Aorta (tissue), 5 donors: ENCODE data around the gene MTHFD1L. TPM values are rescaled to one million over a fixed set of nuclear protein-coding genes. Genes with fewer than 3 reads are reported as not detected.

Experiments used
- ATAC-seq: fragments of 200-7000 bp; cut with Tn5 transposase; one replicate; pipeline ENCODE4 v1.9.1; 2022; ENCODE audit warnings: moderate library complexity; ENCODE audit not compliant: low FRiP score
- DNase-seq, 2 donors: peaks; one replicate each; pipeline ENCODE4 v3.0.0-alpha.2; 2020
- H3K27ac ChIP-seq, 2 donors: one replicate each; pipeline ENCODE4 v1.5.1; 2013; ENCODE audit warnings: low read length in 2 of 2, mild to moderate bottlenecking in 2 of 2, moderate library complexity in 2 of 2, control low read depth in 1 of 2, inconsistent platforms in 1 of 2, low read depth in 1 of 2
- H3K27me3 ChIP-seq, 2 donors: one replicate each; pipeline ENCODE4 v1.6.1; 2013; ENCODE audit warnings: control low read depth in 1 of 2, low read length in 1 of 2, mild to moderate bottlenecking in 1 of 2, moderate library complexity in 1 of 2; ENCODE audit not compliant: insufficient read depth in 2 of 2, control insufficient read depth in 1 of 2
- H3K36me3 ChIP-seq, 2 donors: one replicate each; pipeline ENCODE4 v1.6.1; 2013; ENCODE audit warnings: control low read depth in 1 of 2, low read length in 1 of 2, mild to moderate bottlenecking in 1 of 2; ENCODE audit not compliant: insufficient read depth in 2 of 2, control insufficient read depth in 1 of 2
- H3K4me1 ChIP-seq, 2 donors: one replicate each; pipeline ENCODE4 v1.6.1; 2013; ENCODE audit warnings: low read length in 2 of 2, control low read depth in 1 of 2, mild to moderate bottlenecking in 1 of 2, moderate library complexity in 1 of 2; ENCODE audit not compliant: insufficient read depth in 2 of 2, control insufficient read depth in 1 of 2
- H3K4me3 ChIP-seq, 2 donors: one replicate each; pipeline ENCODE4 v1.5.1; 2013; ENCODE audit warnings: low read length in 2 of 2, control low read depth in 1 of 2, mild to moderate bottlenecking in 1 of 2
- H3K9me3 ChIP-seq: one replicate; pipeline ENCODE4 v1.6.1; 2013; ENCODE audit warnings: mild to moderate bottlenecking, low read length; ENCODE audit not compliant: control insufficient read depth
- WGBS, 2 donors: extraction: QIAGEN DNeasy Blood & Tissue Kit; methylation state at CpG; one replicate each; pipeline ENCODE4 v1.1.7; 2013; 5-methylcytosine and 5-hydroxymethylcytosine counted together
- intact Hi-C, 2 donors: fragments of 100-400 bp; cut with DNase I; formaldehyde crosslinking; loops; one replicate each; pipeline versions ENCODE4 v1.14.2 to v1.15.0; 2022
- polyA plus RNA-seq, 2 donors: library from polyadenylated mRNA; stranded (reverse); fragments of 200-250 nt; gene quantifications; one replicate each; pipeline ENCODE4 v1.2.3, GENCODE V29; 2013
- total RNA-seq, 2 donors: library from RNA; stranded (reverse); fragmentation: NEBNext Ultra II Directional; extraction: Animal tissue kit (Norgen Biotek cat#: 25700); gene quantifications; one replicate each; pipeline ENCODE4 v1.2.1, GENCODE V29; 2021
- donor health status: healthy with polysubstance abuse.
- donor health status: Bipolar disorder and iron deficiency.
- donor health status: DM: no; HTN: no; CAD: no.
- donor health status: DM: no; HTN: no; CAD: no.
- donor health status: DM: yes; HTN: yes; CAD: no.

The MTHFD1L gene
- total and polyA plus RNA-seq, 4 donors, result 20.4 to 65.8 (median 55.7) TPM

DNA sequence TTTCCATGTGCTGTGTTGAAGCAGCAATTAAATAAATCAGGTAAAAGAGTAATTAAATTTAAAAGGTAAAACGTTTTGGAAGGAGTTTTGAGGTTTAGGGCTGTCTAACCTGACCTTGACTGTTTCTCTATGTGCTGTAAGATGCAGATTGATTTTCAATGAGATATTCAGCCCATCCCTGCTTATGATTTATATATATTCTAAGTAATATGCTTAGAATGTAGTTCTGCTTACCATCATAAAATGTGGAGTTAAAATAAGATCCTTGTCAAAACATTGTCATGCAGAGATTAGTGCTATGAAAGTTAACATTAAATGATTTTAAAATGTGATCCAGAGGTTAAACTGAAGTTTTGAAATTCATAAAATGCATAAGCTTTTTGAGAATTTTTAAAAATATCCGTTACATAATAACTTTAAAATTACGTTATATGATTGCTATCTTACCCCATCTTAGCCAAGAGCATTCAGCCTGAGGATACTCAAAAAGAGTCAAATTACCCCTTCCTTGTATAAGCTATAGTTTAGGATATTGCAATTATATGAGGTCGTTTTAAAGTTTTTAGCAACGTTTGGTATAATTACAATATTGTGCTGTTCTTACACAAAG lies 122.5 kb downstream of the MTHFD1L start:
- H3K36me3 ChIP-seq, result peaks cover 0 to 2% of the 10 kb centered on the region in 2 donors
- WGBS, 2 donors, result 36 to 43% methylated on average over 5 of the region's 5 CpGs
- no peaks in the 10 kb centered on the region for H3K27me3 ChIP-seq
- no peak overlapping the region for H3K4me3 ChIP-seq
- ATAC-seq, result no peak
- H3K27ac ChIP-seq, result no peak overlapping the region
- no peak for DNase-seq
- intact Hi-C loops, result loop anchor here in 1 of 2 donors (10.0 kb wide), 1 partner anchor 93 kb away; no protein-coding TSS in a partner anchor
- no peaks in the 10 kb centered on the region for H3K9me3 ChIP-seq
- H3K4me1 ChIP-seq, result no peaks in the 10 kb centered on the region

DNA sequence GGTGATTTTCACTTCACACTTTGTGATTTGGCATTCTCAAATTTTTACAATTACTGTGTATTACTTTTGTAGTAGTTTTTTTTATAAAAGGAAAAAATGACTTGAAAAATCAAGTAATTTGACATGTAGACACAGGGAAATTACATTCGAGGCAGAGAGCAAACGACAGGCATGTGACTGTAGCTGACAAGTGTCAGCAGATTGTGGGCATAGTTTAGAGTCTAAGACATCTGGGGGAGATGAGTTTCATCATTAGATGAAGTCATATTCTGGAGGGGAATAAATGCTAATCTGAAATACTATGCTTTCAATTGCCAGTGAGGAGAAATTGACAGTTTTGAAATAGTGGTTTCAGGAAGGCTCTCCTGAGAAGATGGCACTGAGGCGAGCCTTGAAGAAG lies 126.0 kb downstream of the MTHFD1L start:
- intact Hi-C loops, result no loop called here
- H3K4me1 ChIP-seq, result no peaks in the 10 kb centered on the region
- no peaks in the 10 kb centered on the region for H3K36me3 ChIP-seq
- ATAC-seq (no peak), DNase-seq (no peak)
- WGBS, 2 donors, result 50 to 63% methylated on average over 3 of the region's 3 CpGs
- peaks cover 2% of the 10 kb centered on the region for H3K9me3 ChIP-seq
- H3K4me3 ChIP-seq, result no peak overlapping the region
- H3K27ac ChIP-seq, result no peak overlapping the region
- no peaks in the 10 kb centered on the region for H3K27me3 ChIP-seq

DNA sequence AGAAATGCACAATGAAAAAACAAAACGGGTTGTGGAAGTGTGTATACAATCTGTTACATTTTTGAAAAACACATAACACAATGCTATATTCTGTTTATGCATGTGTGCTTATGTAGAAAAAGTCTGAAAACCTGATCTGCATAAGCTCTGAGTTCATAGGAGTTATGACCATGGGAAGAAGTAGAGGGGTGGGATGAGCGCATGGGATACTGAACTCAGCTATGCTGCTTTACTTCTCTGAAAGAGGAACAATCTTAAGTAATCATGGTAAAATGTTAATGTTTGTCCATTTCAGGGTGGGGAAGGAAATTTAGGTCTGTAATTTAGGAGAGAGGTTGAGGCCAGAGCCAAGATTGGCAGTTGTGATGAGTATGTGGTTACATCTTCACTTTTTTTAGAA lies 126.8 kb downstream of the MTHFD1L start:
- no peaks in the 10 kb centered on the region for H3K36me3 ChIP-seq
- DNase-seq (no peak), ATAC-seq (no peak)
- H3K27me3 ChIP-seq, result no peaks in the 10 kb centered on the region
- H3K4me3 ChIP-seq, result no peak overlapping the region
- H3K4me1 ChIP-seq, result no peaks in the 10 kb centered on the region
- no peak overlapping the region for H3K27ac ChIP-seq
- intact Hi-C loops, result no loop called here
- peaks cover 2% of the 10 kb centered on the region for H3K9me3 ChIP-seq
- WGBS, 2 donors, result 93 to 97% methylated on average over 2 of the region's 2 CpGs

DNA sequence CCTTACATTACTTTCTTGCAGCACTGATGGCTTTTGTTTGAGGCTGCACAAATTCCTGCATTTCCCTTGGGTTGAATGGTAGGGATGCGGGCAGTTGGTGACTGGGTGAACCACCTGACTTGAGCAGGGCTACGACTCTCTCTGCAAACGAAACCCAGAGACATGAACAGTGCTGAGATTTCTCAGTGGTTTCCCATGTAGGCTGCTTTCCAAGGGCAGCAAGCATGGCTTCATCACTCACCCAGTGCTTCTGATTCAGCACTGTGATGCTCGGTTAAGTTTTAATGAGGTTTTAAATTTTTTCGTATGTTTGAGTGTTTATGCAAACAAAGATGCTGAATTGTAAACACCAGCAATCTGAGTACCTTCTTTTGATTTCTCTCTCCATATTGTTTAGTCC lies 127.2 kb downstream of the MTHFD1L start:
- Histone ChIP-seq H3K36me3 (no peaks in the 10 kb centered on the region), H3K27me3 (no peaks in the 10 kb centered on the region), H3K9me3 (peaks cover 2% of the 10 kb centered on the region), H3K4me1 (no peaks in the 10 kb centered on the region), H3K4me3 (no peak overlapping the region), H3K27ac (no peak overlapping the region)
- no peak for ATAC-seq
- intact Hi-C loops, result no loop called here
- 14 to 35% methylated on average over 5 of the region's 5 CpGs for WGBS, 2 donors
- DNase-seq, result no peak

DNA sequence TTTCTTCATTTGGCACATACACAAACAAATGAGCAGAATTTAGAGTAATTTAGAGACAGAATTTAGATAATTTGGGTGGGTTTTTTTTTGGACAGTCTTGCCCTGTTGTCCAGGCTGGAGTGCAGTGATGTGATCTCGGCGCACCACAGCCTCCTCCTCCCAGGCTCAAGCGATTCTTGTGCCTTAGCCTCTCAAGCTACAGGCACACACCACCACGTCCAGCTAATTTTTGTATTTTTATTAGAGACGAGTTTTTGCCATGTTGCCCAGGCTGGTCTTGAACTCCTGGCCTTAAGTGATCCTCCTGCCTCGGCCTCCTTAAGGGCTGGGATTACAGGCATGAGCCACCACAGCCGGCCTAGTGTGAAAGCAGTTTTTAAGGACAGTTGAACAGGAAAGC lies 127.8 kb downstream of the MTHFD1L start:
- no peaks in the 10 kb centered on the region for H3K4me1 ChIP-seq
- no peak overlapping the region for H3K4me3 ChIP-seq
- no peaks in the 10 kb centered on the region for H3K36me3 ChIP-seq
- H3K27me3 ChIP-seq, result no peaks in the 10 kb centered on the region
- H3K27ac ChIP-seq, result no peak overlapping the region
- intact Hi-C loops, result no loop called here
- peaks cover 2% of the 10 kb centered on the region for H3K9me3 ChIP-seq
- no peak for ATAC-seq
- DNase-seq, result no peak
- WGBS, 2 donors, result 79 to 89% methylated on average over 7 of the region's 7 CpGs

DNA sequence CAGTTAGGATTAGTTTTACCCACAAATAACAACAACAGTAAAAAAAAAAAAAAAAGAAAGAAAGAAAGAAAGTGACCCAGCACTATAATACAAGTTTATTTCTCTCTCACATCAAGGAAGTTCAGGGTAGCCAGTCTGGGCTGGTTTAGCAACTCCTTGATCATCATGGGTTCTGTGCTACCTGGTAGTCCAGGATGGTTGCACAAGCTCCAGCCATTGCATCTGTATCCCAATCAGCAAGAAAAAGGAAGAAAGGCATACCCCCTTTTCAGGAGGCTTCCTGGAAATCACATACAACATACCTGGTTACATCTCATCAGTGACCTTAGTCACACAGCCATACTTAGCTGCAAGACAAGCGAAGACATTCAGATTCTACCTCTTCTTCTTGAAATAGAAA lies 128.5 kb downstream of the MTHFD1L start:
- Histone ChIP-seq H3K36me3 (no peaks in the 10 kb centered on the region), H3K4me1 (no peaks in the 10 kb centered on the region), H3K9me3 (peaks cover 2% of the 10 kb centered on the region), H3K4me3 (no peak overlapping the region), H3K27ac (no peak overlapping the region), H3K27me3 (no peaks in the 10 kb centered on the region)
- ATAC-seq (no peak), DNase-seq (no peak)
- 97 to 99% methylated on average over 1 of the region's 1 CpG for WGBS, 2 donors
- intact Hi-C loops, result no loop called here

DNA sequence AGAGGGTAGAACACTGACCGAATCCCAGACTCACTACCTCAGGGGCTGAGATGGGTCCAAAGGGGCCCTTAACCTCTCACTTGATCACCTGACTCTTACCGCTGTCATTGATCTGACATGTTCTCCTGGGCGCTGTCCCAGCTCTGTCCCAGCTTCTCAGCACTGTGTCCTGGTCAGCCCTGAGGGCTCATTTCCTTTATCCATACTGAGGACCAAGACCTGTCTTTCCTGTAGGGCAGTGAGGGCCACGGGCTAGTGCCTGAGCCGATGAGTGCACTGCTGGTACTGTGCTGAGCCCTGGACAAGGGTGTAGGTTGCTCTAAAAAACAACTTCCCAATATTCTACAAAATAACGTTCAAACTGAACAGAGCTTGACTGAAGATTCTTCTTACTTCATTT lies 131.5 kb downstream of the MTHFD1L start:
- Histone ChIP-seq H3K27me3 (no peaks in the 10 kb centered on the region), H3K9me3 (peaks cover 2% of the 10 kb centered on the region), H3K27ac (no peak overlapping the region), H3K4me1 (no peaks in the 10 kb centered on the region), H3K4me3 (no peak overlapping the region), H3K36me3 (no peaks in the 10 kb centered on the region)
- 81 to 88% methylated on average over 6 of the region's 6 CpGs for WGBS, 2 donors
- ATAC-seq (peak; percentile 8), DNase-seq (no peak)
- intact Hi-C loops, result no loop called here

DNA sequence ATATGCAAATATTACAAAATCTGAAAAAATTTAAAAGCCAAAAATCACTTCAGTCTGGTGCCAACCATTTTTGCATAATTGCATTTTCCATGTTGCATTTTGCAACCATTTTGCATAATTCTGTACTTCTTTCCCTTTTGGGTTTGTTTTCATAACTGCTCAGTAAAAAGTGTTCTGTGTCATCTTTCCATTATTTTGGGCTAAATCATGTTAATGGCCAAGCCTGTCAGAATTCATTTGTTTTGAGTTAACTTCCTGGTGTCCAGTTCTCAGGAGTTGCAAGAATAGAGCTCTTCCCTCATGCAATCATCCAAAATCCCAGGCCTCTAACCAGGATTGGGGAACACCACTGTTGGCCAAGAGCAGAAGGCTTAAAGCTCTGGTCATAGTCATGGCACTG lies 133.6 kb downstream of the MTHFD1L start:
- Histone ChIP-seq H3K4me3 (no peak overlapping the region), H3K36me3 (no peaks in the 10 kb centered on the region), H3K4me1 (no peaks in the 10 kb centered on the region), H3K27ac (no peak overlapping the region), H3K9me3 (peaks cover 2% of the 10 kb centered on the region), H3K27me3 (no peaks in the 10 kb centered on the region)
- intact Hi-C loops, result no loop called here
- no peak for ATAC-seq
- no peak for DNase-seq

DNA sequence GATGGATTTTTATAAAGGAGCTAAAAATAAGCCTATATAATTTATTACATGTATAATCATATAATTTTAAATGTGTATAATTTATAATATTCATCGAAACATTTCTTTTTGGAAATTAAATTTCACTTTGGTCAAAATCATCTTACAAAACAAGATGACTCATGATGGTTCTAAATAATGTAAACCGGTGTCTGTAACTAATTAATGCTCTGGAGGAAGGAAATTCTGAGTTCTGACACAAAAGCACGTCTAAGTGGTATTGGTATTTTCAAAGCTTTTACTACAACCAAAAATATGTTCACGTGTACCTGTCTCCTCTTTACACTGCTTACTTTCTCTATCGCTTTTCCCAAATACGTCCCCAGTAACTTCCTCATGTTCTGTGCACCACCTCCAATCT lies 134.1 kb downstream of the MTHFD1L start:
- no peaks in the 10 kb centered on the region for H3K36me3 ChIP-seq
- 96% methylated on average over 6 of the region's 6 CpGs for WGBS, 2 donors
- no peaks in the 10 kb centered on the region for H3K4me1 ChIP-seq
- no peaks in the 10 kb centered on the region for H3K9me3 ChIP-seq
- no peak overlapping the region for H3K4me3 ChIP-seq
- intact Hi-C loops, result no loop called here
- no peaks in the 10 kb centered on the region for H3K27me3 ChIP-seq
- no peak overlapping the region for H3K27ac ChIP-seq
- ATAC-seq (no peak), DNase-seq (no peak)
